ENCODE data around the gene NRCAM.
A peak's percentile ranks its signal among the peaks of the same experiment; 100 is the strongest.
"Not testable (repeated sequence)": the region's sequence is repeated elsewhere in the genome, so short reads cannot be mapped to it uniquely, and the experiment has no call there.

Gene NRCAM

GRCh38 chr7:108303332-108303731, 152.9 kb downstream of the NRCAM start:
- no peak for DNase-seq

GRCh38 chr7:108301387-108301786, 154.8 kb downstream of the NRCAM start:
- no peak for DNase-seq

GRCh38 chr7:108299251-108299973, 156.8 kb downstream of the NRCAM start:
- DNase-seq: no peak

- DNase-seq: no peak
These were observed 159.3 kb downstream of the NRCAM start for GRCh38 chr7:108296911-108297310.

GRCh38 chr7:108294595-108294994, 161.6 kb downstream of the NRCAM start:
- peak in 1 of 2 donors; percentile 15 for DNase-seq

GRCh38 chr7:108293149-108293612, 163.1 kb downstream of the NRCAM start:
- DNase-seq: no peak

- DNase-seq: no peak
These were observed 163.7 kb downstream of the NRCAM start for GRCh38 chr7:108292541-108292940.

- DNase-seq: no peak
These were observed 164.3 kb downstream of the NRCAM start for GRCh38 chr7:108291791-108292440.

GRCh38 chr7:108291152-108291508, 165.1 kb downstream of the NRCAM start:
- no peak for DNase-seq

- DNase-seq: no peak
These were observed 165.6 kb downstream of the NRCAM start for GRCh38 chr7:108290459-108291151.

- no peak for DNase-seq
These were observed 166.4 kb downstream of the NRCAM start for GRCh38 chr7:108289852-108290251.

GRCh38 chr7:108287857-108288256, 168.4 kb downstream of the NRCAM start:
- no peak for DNase-seq

GRCh38 chr7:108286290-108286904, 169.8 kb downstream of the NRCAM start:
- no peak for DNase-seq

- no peak for DNase-seq
These were observed 170.5 kb downstream of the NRCAM start for GRCh38 chr7:108285778-108286177.

GRCh38 chr7:108285003-108285368, 171.2 kb downstream of the NRCAM start:
- DNase-seq: no peak

- DNase-seq: no peak
These were observed 171.8 kb downstream of the NRCAM start for GRCh38 chr7:108284349-108285002.

GRCh38 chr7:108283252-108283651, 173.0 kb downstream of the NRCAM start:
- no peak for DNase-seq

GRCh38 chr7:108282427-108282996, 173.7 kb downstream of the NRCAM start:
- no peak for DNase-seq

- DNase-seq: no peak
These were observed 176.1 kb downstream of the NRCAM start for GRCh38 chr7:108280136-108280535.

- no peak for DNase-seq
These were observed 177.5 kb downstream of the NRCAM start for GRCh38 chr7:108278776-108279175.

GRCh38 chr7:108278281-108278680, 178.0 kb downstream of the NRCAM start:
- DNase-seq: no peak

GRCh38 chr7:108274447-108274846, 181.8 kb downstream of the NRCAM start:
- not testable (repeated sequence) for DNase-seq

- DNase-seq: not testable (repeated sequence)
These were observed 183.3 kb downstream of the NRCAM start for GRCh38 chr7:108272891-108273290.
